ENCODE measurements around the gene IMPDH1.
A peak's percentile ranks its signal among the peaks of the same experiment; 100 is the strongest.

Gene IMPDH1

DNA sequence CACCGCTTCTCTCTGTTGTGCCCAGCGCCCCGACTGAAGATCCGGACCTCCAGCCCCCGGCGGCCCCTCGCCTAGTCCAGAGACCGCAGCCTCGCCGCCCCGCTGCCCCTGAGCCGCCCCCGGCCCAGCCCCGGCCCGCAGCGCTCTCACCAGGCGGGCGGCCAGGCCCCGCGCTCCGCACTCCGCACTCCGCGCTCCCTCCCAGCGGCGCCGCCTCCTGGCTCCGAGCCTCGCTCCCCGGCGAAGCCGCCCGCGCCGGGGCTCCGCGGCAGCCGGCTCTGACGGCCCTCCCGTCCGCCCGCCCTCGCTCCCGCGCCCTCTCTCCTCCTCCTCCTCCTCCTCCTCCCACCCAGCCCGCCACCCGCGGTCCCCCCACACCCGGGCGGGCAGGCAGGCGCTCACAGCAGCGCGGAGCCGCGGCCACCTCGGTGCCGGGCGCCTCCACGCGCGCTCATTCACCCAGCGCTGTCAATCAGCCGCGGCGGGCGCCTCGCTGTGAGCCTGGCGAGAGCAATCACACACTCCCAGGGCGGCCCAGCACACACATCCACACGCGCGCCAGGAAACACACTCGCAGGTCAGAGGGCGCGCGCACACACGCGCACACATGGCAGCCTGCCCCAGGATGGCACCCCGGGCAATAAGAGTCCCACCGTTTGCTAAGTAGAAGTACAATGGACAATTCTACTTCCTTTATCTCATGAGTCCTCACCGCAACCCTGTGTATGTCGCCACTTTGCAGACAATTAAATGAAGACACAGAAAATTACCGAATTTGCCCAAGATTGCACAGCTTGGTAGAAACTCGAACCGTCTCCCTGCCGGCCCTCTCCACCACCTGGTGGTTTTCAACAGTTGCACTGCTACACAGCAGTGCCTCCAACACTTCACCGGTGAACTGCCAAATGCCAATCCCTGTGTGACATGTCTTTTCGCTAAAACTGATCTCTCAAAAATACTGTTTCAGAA, 48.1 kb downstream of the IMPDH1 start, which contains the start of gene PRRT4:
Gene PRRT4 (minus strand): TSS at position 280 of the 969 bp plus-strand sequence.
- DNase-seq (ENCODE audit: low spot score), result peak; percentile 55
- peak; percentile 5 for FAIRE-seq

- no peak for DNase-seq (ENCODE audit: low spot score)
Observed at GRCh38 chr7:128360359-128360678, 49.5 kb downstream of the IMPDH1 start.

GRCh38 chr7:128359939-128360338, 49.8 kb downstream of the IMPDH1 start:
- DNase-seq (ENCODE audit: low spot score) (no peak), FAIRE-seq (no peak)

More at GRCh38 chr7:128360359-128360678, 49.5 kb downstream of the IMPDH1 start:
- no peak for FAIRE-seq

DNA sequence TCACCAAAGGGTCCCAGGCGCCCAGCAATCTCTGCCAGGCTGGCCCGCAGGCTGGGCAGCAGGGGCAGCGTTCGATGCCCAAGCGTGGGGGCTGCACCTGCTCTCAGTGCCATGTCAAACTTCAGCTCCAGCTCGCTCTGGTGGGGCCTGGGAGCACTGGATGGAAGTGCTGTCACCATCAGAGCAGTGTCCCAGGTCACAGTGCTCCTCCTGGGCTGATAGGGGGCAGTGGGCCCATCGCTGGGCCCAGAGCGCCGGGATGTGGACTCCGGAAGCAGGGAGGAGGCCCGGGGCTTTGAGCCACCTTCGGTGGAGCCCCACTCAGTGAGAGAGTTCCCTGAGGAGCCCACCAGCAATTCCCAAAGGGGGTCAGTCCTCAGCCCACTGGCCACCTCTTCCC, 50.4 kb downstream of the IMPDH1 start:
- DNase-seq (ENCODE audit: low spot score) (no peak), FAIRE-seq (no peak)

- FAIRE-seq, result no peak
- no peak for DNase-seq (ENCODE audit: low spot score)
Observed at GRCh38 chr7:128358233-128358632, 51.5 kb downstream of the IMPDH1 start.

GRCh38 chr7:128357217-128357613, 52.6 kb downstream of the IMPDH1 start:
- FAIRE-seq, result no peak
- DNase-seq (ENCODE audit: low spot score), result no peak

DNA sequence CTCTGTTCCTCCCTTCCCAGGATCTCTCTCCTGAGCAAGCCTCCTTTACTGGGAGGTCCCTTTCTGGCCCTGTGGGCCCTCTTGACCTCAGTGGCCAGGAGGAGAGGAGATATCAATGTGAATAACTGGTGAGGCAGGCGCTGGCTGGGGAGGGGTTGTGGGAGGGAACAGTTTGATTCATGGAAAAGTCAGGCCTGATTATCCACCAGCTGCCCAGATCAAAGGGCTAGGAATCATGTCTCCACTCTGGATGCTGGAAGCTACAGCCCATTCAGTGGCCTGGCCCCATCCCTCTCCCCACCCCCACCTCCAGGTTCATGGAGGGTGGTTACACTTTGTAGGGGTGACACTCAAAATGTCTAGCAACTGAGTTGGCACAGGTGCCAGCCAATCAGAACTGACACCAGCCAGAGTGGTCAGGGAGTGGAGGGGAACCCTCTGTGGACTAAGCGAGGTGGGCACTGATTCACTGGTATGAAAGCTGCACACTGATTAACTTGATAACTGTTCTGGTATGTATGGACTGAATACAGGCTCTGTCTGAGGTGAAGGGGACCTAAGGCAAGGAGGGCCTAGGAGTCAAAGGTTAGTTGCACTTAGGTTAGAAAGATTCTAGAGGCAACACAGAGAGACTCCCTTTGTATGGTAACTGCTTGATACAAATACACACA, 53.1 kb downstream of the IMPDH1 start:
- FAIRE-seq (no peak), DNase-seq (ENCODE audit: low spot score) (no peak)

DNA sequence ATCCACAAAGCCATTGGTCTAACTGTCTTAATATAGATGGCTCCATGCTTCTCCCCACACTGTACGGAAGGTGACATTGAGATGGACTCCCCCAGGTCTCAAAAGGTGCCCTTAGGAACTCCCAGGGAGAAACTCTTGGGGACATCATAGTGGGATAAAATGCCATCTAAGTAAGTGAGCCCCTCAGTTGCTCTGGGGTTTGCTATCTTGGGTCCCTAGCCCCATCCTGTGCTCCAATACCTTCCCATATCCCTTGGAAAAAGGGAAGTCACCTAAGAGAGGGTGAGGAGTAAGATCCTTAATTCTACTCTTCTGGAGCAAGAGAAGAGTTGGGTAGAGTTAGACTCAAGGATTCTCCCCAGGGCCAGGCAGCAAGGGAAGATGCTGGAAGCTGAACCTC, 56.2 kb downstream of the IMPDH1 start:
- DNase-seq (ENCODE audit: low spot score) (no peak), FAIRE-seq (no peak)

DNA sequence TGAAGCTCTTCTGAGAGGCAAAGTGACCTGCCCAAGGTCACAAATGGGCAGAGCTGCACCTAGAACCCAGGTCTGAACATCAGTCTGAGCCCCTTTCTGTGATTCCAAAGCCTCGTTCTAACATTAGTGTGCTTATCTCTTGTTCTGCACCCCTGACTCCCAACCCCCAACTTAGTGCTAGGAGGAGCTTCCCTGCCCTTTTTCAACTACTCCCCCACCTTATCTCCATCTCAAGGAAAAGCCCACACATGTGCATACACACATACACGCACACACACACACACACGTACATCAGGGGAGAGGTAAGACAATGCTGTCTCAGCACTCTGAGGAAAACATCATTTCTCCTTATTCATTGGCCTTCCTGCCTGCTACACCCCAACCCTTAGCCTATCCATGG, 56.6 kb downstream of the IMPDH1 start:
- FAIRE-seq (no peak), DNase-seq (ENCODE audit: low spot score) (no peak)

- no peak for DNase-seq (ENCODE audit: low spot score)
- no peak for FAIRE-seq
Observed at GRCh38 chr7:128352636-128353035, 57.1 kb downstream of the IMPDH1 start.

GRCh38 chr7:128352153-128352537, 57.6 kb downstream of the IMPDH1 start:
- DNase-seq (ENCODE audit: low spot score) (no peak), FAIRE-seq (no peak)

DNA sequence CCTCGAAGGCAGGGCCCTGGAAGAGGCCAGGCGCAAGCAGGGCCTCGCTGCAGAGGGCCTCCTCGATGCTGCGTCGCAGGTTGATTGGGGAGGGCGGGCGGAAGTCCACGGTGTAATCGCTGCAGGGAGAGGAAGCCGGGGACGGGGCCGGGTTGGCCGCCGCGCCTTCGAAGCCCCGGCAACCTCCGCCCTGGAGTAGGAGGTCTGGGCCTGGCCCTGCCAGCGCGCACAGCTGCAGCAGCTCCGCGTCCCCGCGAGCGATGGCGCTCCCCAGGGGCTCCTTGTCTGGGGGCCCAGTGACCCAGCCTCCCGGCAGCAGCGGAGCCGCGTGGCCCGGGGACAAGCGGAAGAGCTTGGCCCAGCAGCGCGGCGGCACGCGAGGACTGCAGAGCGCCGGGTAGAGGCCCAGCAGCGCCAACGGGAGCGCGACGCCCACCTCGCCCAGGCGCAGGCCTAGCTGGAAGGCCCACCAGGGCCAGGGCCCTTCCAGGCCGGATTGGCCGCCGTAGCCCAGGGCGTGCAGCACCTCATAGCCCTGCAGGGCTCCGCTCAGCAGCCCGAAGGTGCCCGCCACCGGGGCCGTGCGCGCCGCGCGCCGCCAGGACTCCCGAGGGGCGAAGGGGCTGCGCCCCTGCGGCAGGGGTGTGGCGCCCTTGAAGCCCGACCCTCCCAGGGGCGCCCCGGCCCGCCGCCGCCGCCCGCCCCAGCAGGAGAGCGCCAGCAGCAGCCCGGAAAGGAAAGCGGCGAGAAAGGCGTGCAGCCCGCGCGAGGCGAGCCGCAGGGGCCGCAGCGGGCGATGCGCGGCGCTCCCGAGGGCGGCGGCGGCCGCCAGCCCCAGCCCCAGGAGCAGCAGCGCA, 58.3 kb downstream of the IMPDH1 start:
- FAIRE-seq (no peak), DNase-seq (ENCODE audit: low spot score) (no peak)

- no peak for DNase-seq (ENCODE audit: low spot score)
- no peak for FAIRE-seq
Observed at GRCh38 chr7:128350708-128351295, 59.0 kb downstream of the IMPDH1 start.

DNA sequence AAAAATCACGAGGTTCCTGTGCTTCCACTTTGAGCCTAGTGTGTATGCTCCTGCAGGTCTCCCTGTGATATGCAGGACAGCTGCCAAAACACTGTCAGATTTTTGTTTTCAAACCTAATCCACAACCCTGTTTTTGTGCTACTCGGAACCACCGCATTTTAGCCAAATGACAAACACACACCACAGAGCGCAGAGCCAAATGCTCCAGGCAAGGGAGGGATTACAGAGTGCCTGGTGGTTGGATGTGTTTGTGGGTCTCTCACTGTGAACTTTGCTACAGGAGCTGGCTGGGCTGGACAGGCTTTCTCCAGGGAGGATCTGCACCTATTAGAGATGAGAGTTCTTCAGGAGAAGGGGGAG, 60.3 kb downstream of the IMPDH1 start:
- FAIRE-seq, result no peak
- DNase-seq (ENCODE audit: low spot score), result no peak

DNA sequence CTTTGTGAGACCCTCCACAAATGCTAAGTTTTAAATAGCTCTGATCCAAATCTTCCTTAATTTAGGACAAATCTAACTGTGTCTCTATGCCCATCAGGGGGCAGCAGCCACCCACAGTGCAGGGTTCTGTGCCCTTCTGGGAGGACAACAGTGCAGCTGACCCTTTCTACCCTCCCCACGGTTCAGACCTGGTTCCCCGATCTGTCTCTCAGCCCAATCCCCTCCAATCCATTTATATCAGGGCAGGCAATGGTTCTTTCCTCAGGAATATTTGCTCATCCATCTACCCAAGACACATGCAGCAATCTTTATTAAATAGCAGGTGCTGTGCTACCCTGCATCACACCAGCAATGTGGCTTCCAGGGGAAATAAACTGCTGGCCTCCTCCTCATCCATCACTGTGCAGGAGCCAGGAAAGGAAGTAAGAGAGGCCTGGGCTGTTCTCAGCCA, 62.1 kb downstream of the IMPDH1 start:
- no peak for FAIRE-seq
- DNase-seq (ENCODE audit: low spot score), result peak; percentile 32

GRCh38 chr7:128344431-128344774, 65.4 kb downstream of the IMPDH1 start:
- DNase-seq (ENCODE audit: low spot score) (no peak), FAIRE-seq (no peak)

DNA sequence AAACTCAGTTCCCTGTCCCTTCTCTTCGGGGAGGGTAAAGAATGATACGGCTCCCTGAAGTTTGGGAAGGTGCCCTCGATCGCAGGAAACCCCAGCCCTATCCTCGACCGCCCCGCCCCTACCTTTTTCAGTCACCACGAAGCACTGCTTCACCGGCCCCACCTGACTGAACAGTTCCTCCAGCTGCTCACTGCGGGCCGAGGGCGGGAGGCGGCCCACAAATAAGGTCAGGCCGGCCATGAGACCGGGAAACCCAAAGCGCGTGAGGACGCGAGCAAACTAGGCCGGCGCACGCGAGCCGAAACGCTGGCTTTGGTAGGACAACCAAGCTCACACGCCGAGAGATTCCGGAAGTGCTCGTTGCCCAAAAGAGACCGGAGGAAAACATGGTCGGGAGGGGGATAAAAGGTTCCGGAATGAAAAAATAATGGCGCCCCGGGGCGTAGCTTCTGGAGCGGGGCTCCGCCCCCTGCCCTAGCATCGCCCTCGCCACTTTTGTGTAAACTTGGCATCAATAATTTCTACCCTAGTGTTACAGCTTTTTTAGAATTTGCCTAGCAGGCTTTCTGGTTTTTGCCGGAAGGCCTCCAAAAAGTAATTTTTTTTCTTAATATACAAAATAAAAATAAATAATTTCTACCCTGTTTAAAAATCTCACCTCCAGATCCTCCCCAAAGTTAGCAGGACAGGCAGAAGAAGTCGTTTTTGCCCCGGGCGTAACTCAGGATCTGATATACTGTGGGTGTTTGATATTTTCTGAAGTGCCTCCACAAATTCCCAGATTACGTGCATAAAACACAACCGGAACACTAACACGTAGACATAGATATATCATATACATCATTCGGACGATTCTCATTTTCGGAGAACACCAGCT, 66.0 kb downstream of the IMPDH1 start, which contains the start of gene RBM28:
Gene RBM28 (minus strand): TSS at position 355 of the 877 bp plus-strand sequence. CDS start 115 bp downstream, at position 240.
- no peak for FAIRE-seq
- peak; percentile 87 for DNase-seq (ENCODE audit: low spot score)

Measured in urothelium cell line (cell line).